Limb (tissue), 2 donors: Measurements from ENCODE around the gene PRX.

Experiments used
- DNase-seq, 2 donors: peaks; one replicate each; pipeline ENCODE4 v3.0.0-alpha.2; 2016; ENCODE audit errors: extremely low spot score in 2 of 2

PRX gene

DNA sequence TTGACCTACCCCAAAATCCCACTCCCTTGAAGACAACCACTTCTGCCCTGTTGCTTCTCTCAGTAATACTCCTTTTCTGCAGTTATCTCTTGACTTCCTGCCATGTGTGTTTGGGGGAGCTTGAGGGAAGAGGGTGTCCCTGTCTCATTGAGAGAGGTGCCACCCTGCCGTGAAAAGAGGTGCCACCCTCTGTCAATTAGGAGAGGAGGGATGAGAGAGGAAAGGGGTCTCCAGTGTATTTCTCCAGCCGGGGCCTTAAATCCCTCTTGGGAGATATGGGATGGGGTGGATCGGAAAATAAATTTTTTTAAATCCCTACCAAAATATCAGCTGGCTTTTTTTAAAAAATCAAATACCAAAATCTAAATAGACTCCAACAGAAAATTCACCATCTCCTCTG, 48.2 kb downstream of the PRX start:
- DNase-seq: no peak

DNA sequence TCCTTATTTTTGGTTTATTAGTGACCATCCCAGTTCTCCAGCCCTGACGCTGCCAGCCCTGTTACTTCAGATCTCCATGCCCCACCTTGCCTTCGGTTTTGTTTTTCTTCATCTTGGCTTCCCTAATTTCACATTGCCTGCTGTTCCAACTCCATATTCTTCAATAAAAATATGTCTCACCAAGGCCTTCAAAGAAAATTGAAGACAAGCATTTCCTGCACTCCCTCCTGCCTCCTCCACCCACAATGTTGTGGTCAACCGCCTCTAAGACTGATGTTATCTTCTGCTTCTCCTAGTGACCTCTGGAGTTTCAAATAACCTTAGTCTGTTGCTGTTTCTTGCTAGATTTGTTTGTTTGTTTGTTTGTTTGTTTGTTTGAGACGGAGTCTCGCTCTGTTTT, 50.1 kb downstream of the PRX start:
- no peak for DNase-seq

DNA sequence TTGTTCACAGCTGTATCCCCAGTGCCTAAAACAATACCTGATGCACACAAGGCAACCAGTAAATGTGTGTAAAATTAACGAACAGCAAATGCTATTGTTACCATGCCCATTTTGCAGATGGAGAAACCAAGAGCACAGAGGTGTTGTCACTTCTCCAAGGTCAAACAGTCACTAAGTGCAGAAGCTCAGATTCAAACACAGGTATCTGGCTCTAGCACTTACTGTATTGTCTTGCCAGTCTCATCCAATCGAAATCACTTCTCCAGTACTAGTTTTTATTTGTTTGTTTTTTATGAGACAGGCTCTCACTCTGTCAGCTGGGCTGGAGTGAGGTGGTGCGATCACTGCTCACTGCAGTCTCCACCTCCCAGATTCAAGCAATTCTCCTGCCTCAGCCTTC, 51.0 kb downstream of the PRX start:
- DNase-seq: no peak

DNA sequence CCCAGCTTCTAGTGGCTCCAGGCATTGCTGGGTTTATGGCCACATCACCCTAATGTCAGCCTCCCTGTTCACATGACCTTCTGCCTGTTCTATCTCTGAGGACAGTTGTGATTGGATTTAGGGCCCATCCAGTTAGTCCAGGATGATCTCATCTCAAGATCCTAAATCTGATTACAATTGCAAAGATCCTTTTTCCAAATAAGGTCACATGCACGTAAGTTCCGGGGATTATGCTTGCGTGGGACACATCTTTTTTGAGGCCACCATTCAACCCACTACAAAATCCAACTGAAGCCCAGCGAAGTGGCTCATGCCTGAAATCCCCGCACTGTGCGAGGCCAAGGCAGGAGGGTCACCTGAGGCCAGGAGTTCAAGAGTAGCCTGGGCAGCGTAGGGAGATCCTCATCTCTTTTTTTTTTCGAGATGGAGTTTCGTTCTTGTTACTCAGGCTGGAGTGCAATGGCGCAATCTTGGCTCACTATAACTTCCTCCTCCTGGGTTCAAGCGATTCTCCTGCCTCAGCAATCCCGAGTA, 52.4 kb downstream of the PRX start:
- no peak for DNase-seq

DNA sequence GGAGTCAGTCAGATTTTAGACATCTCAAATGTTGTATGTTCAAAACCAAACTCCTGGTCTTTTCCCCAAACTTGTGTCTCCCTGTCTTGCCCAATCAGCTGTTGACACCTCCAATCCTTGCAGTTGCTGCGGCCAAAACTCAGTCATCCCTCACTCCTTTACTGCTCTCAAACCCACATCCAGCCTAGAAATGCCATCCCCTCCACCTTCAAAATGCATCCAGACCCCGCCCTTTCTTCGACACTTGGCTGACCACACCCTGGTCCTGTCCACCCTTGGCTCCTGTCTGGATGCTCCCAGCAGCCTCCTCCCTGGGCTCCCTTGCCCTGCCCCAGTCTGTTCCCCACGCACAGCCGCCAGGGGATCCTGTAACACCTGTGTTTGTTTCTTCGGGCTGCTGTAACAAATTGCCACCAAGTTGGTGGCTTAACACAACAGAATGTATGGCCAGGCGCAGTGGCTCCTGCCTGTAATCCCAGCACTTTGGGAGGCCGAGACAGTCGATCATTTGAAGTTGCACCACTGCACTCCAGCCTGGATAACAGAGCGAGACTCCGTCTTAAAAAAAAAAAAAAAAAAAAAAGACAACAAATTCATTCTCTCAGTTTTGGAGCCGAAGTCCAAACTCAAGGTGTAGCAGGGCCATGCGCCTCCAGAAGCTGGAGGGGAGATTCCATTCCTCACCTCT, 53.0 kb downstream of the PRX start:
- DNase-seq: no peak

DNA sequence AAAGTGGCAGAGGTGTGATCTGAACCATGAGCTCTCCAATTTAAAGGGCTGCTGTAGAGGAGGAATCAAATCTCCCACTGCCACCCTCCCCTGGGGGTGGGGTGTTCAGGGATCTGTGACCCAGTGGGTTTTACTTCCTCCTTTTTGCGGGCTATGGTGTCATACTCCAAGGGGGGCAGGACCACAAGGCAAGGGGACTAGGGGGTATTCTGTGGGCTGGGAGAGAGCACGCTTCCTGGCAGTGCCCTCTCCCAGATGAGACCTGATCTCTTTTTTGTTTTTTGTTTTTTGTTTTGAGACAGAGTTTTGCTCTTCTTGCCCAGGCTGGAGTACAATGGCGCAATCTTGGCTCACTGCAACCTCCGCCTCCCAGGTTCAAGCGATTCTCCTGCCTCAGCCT, 54.4 kb downstream of the PRX start:
- DNase-seq: no peak

DNA sequence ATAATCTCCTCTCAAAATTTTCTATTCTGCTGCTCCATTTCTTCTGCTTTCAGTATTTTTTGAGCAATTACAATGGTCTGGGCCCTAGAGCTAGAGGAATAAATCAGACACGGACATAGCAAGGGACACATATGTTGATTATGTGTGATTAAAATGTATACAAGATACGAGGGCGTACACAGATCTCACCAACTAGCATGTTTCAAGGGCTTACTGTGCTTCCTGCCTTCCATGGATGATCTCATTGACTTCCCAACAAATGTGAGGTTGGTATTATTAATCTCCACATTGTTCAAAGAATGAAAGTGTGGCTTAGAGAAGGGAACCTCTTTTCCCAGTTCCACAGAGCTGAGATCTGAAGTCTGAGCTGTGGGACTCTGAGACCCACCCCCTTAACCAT, 55.5 kb downstream of the PRX start:
- no peak for DNase-seq

DNA sequence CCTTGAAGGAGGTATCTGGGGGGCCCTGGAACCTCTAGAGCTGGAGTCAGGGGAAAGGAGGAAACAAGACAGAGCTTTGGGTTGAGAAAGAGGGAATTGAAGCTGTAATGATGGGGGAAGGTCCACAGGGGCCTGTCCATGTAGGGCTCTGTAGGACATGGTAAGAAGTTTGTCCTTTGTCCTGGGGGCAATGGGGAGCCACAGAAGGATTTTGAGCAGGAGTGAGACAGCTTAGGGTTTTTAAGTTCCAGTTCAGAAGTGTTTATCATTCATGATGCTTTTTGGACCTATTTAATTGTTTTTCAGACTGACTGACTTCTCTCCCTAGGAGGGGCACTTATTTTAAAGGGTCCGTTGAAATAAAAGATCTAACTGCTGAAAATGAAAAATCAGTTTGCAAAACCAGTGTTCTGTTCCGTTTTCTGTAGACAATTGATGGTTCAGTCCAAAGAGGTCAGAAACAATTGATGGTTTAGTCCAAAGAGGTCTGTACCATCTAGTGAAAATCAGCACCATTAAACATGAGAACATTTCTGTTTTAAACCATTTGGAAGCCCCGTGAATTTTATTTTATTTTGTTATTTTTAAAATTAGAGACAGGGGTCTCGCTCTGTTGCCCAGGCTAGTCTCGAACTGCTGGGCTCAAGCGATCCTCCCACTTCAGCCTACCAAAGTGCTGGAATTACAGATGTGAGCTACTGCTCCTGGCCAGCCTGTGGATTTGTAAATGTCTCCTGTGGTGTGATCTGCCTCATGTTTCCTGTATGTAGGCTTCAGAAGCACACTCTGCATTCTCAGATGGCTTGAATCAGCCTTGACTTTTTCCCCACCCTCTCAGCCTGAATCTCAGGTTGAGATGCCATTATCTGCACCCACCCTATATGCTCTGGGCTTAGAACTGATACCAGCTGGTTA, 56.2 kb downstream of the PRX start:
- no peak for DNase-seq

DNA sequence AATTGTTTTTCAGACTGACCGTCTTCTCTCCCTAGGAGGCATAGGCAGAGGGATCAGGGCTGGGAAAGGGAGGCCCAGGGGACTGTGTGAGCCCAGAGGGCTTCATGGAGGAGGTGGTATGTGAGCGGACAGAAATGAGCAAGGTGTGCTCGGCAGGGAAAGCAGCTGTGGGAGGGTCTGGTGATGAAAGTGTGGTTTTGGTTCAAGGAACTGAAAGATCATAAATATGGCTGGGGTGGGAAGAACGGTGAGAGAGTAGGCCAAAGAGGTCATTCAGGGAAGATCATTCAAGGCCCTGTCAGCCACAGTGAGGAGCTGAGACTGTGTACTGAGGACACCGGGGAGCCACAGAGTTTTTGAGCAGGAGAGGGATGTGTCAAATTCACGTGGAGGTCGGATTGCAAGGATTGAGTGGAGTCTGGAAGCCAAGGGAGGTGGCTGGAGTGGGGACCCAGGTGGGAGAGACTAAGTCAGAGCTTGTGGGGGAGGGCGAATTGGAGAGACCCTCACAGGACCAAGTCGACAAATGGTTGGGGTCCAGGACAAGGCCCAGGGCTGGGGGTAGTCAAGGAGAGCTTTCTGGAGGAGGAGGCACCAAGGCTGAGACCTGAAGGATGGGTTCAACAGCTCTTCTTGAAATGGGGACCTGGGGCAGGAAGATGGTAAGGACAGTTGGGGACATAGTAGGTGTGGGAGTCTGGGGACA, 57.0 kb downstream of the PRX start:
- DNase-seq: no peak

DNA sequence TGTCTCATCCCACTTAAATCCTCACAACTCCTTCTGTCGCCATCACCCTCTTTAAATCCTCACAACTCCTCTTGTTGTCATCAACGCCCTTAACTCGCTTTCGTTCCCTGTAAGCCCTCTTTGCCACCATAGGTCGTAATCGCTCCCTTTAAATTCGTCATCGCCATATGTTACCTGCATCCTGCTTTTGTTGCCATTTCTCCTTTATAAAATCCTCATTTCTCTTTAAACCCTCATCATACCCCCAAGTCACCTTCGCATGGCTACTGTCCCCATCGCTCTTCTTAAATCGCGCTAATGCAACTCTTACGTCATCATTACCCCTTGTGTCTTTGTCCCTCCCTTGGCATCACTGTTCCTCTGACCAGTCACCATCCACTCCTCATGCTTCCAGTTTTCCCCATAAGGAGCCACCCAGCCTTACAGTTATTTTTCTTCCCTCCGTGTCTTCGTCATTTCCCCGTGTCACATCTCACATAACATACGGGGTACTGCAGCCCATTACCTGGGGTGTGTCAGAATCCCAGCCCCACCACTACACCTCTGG, 64.1 kb downstream of the PRX start:
- DNase-seq: no peak

DNA sequence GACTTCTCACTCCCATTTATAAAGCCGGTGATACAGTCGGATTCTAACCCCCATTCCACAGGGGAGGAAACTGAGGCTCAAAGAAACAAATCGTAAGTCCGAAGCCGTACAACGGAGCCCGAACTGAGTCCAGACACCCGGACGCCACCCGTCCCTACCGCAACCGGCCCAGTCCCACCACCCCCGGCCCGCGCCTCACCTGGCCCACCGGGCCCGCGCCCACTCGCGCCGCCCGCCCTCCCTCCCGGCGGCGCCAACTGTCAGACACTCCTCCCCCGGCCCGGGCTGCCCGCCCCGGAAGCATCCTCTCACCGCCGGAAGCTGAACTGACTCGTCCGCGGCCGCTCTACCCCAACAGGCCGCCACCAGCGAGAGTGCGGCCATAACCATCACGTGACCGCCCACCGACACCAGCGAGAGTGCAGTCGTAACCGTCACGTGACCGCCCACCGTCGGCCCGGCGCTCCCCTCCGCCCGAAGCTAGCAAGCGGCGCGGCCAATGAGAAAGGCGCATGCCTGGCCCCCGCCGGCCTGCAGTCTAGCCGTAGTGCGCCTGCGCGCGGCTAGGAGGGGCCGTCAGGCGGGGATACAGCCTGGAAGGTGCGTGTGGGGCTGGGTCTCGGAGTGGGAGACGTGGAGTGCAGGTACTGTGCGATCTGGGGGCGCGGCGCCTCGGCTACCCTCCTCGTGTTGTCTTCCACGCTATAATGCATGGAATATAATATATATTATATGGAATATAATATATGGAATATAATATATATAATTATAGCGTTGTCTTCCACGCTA, 64.9 kb downstream of the PRX start, which contains the start of the genes C19orf47 and PLD3:
Gene C19orf47, minus strand, starts transcription at position 273 of the 789 bp plus-strand sequence. CDS start 6,540 bp downstream, outside the sequence.
Gene PLD3, plus strand, starts transcription at position 571 of the 789 bp plus-strand sequence. CDS start 17,789 bp downstream, outside the sequence.
- peak; percentile 99 for DNase-seq

DNA sequence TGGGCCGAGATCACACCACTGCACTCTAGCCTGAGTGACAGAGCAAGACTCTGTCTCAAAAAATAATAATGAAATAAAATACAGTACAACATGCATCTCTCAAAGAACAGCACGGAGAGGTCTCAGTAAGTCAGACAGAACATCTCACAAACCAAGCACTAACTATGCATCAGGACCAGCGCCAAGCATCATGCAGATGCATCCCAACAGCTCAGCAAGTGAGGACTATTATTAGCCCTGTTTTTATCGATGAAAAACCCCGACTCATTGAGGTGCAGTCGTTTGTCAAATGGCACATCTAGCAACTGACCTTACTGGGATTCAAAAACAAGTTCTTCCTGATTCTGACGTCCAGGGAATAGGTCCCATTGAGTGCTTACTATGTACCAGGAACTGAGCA, 68.8 kb downstream of the PRX start:
- DNase-seq: no peak
